Brain pericyte (primary cell): ENCODE results near the gene RNASE4.
"Not testable (repeated sequence)": the region's sequence is repeated elsewhere in the genome, so short reads cannot be mapped to it uniquely, and the experiment has no call there.

ENCODE experiments used
- DNase-seq: peaks from one replicate; pipeline ENCODE4 v3.0.0-alpha.2; 2012; ENCODE audit warnings: low read depth, low spot score

The RNASE4 gene, protein sequence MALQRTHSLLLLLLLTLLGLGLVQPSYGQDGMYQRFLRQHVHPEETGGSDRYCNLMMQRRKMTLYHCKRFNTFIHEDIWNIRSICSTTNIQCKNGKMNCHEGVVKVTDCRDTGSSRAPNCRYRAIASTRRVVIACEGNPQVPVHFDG

DNA sequence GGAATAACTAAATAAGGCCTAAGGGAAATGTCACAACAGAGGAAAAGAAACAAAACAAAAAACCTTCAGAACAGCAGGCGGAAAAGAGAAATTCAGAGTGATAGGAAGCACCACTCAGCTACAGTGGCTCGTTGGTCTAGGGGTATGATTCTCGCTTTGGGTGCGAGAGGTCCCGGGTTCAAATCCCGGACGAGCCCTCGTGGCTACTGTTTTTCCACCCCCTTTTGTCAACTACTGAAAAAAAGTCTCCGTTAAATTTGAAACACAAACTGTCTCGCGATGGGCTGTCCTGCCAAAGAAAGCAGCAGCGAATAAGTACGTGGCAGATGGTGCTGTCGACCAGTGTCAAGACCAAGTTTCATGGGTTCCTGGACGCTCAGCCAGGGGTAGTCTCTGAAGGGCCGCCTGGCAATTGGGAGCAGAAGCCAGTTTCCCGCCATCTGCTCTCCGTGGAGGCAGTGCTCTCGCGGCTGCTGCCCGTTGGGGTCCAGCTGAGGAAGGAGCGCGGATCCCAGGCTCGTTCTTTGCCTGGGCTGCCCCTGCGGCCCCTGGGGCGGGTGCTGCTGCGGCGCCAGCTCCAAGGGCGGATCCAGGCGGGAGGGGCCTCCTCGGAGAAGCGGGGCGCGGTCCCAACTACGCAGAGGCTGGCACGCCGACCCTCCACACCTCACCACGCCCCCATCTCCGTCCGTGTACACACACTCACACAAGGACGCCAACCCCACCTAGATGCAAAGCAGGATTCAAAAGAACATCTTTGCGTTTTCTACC, at the start of gene RNASE4:
Gene RNASE4 (plus strand): TSS at position 670 of the 771 bp plus-strand sequence. CDS start 14,812 bp downstream, outside the sequence.
- DNase-seq, result peak; percentile 57

DNA sequence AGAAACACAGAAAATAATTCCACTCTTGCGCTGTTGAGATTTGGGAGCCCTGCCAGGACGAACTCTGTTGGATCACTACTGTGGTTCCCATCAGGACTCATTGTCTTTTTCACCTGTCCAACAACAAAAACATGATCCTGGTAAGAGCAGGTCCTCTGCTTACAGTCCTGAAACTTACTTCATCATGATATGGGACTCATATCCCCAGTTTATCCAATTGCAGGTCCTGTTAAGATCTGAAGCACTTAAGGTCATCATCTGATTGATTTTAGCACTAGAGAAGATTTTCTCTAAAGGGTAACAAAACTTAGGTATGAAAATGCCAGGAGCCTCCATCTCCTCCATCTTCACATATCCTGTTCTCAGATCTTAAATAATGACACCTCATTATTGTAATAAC, 42.8 kb upstream of the RNASE4 start, which contains the start of gene OR6S1:
Gene OR6S1 (minus strand): TSS at position 101 of the 400 bp plus-strand sequence. CDS start 0 bp downstream, at position 101.
- DNase-seq, result no peak

DNA sequence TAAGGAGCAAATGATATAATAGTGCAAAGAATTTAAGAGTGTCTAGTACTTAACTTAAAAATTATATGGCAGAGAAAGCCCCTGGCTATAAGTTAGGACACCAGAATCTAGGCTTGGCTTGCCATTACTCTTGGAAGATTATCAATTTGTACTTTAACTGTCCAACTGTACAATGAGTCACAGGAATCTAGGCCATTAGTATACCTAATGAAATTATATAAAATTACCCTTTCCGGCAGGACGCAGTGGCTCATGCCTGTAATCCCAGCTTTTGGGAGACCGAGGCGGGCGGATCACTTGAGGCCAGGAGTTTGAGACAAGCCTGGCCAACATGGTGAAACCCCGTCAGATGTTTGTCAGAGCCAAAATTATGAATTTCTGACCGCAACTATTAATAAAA, 42.2 kb upstream of the RNASE4 start:
- DNase-seq, result no peak

DNA sequence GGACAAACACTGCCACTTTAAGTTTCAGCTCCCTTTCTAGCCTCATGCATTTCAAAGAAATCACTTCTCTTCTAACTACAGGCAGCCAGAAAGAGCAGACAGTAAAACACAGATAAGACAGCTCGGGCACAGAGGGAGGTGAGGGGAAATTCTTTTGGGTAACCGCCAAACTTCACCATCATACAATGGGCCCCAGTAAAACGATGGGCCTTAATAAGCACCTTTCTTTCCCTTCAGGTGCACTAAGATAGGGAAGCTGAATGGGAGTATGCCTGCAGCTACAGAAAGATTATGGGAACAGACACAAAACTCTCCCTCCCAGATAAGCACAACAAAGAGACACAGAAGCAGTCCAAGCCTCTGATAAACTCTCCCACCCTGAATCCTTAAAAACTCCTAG, 41.6 kb upstream of the RNASE4 start:
- DNase-seq, result not testable (repeated sequence)

DNA sequence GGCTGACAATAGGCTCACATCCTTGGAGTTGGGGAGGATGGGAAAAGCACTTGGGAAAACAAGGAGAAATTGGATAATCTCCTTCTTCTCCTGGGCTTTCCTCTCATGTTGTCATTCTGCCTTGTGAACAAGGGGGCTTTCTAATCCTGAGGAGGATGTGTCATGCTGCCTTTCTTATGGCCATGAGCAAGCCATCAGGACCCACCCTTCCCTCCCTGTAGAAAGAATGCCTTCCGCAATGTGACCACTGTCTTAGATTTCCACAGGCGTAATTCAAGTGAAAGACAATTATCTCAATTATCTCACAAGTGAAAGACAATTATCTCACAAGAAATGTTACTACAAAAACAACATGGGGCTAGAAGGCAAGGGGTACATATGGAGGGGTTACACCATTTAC, 39.8 kb upstream of the RNASE4 start:
- no peak for DNase-seq

DNA sequence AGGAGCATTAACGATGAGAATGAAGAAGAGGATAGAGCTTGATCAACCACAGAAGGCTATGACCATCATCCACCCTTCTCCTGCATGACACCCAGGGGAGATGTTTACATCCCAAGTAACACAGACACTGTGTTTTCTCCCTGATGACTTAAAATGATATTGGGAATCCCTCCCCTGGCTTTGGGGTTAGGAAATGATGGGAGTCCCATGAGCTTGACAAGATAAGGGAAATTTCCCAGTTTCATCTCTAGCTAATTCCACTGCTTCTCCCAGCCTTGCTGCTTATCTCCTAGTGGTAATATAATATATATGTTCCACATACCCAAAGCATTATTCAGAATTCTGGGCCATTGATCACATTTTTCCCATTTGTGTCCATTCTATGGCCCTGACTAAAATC, 38.9 kb upstream of the RNASE4 start:
- no peak for DNase-seq

DNA sequence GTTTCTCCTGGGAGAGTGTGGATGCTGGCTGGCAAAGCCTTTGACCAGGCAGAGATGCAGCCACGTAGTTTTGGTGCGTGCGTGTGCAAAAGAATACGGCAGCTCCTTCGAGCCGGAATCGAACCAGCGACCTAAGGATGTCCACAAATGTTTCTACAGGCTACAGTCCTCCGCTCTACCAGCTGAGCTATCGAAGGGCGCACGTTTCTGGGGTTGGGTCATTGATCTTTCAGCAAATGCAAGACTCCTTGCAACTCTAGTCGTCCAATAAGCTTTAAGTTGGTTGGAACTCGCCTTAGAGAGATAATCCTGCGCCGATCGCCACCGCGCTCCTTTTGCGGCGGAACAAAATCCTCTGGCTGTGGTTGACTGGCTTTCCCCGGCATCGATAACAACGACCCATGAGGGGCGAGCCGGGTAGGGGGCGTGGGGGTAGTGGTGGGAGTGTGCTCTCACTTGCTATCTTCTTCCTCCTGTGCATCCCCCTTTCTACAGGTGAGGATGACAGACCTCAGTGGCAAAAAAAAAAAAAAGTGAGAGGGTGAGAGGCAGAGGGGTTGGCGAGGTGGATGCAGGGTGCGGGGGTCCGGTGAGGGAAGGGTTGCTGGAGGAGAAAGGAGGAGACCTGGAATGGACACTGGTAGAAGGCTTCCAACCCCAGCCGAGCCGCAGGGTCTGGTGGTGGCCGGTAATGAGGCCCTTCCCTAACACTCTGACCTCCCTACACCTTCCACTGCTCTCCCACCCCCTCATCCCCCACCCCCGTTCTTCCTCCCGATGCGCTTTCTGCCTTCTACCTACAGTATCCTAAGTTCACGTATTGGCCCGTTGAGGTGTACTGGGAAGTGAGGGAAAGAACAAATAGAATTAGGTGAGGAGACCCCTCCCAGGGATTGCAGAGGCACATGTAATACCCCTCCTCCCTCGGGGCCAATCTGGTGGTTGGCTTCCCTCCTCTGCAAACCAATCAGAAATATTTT, 31.1 kb upstream of the RNASE4 start:
- DNase-seq, result no peak

DNA sequence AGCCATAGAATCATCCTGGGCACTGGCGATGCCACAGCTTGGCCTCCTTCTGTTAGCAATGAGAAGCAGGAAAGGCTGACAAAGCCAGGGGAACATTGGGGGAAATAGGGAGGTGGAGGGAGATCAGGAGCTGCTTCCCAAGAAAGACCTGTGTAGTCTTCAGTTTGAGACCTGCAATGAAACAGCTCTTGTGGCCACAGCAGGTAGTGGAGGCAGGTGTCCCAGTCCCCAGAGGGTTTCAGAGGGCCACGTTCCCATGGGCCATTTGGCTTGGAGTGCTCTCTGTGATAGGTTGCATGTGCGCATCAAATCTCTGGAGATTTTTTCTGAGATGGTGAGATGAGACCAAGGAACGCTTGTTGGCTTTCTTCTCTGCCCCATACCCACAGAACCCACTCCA, 28.5 kb upstream of the RNASE4 start:
- DNase-seq, result no peak

DNA sequence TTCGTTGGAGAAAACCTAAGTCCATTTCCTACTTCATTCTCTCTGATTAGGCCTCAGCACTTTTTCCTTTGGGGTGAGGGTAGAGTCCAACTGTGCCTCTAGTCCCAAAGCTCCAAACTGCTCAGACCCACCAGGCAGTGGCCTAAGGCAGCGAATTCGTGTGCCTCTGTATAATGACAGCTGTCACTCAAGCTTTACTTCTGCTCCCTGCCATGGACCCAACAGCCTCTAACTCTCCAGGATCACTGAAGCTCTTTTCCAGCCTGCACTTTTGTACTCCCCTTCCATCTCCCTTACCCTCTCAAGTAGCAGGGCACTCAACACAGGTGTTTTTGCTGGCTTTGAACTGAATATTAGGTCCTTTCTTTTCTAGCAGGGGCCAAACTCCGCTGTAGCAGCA, 28.1 kb upstream of the RNASE4 start:
- no peak for DNase-seq

DNA sequence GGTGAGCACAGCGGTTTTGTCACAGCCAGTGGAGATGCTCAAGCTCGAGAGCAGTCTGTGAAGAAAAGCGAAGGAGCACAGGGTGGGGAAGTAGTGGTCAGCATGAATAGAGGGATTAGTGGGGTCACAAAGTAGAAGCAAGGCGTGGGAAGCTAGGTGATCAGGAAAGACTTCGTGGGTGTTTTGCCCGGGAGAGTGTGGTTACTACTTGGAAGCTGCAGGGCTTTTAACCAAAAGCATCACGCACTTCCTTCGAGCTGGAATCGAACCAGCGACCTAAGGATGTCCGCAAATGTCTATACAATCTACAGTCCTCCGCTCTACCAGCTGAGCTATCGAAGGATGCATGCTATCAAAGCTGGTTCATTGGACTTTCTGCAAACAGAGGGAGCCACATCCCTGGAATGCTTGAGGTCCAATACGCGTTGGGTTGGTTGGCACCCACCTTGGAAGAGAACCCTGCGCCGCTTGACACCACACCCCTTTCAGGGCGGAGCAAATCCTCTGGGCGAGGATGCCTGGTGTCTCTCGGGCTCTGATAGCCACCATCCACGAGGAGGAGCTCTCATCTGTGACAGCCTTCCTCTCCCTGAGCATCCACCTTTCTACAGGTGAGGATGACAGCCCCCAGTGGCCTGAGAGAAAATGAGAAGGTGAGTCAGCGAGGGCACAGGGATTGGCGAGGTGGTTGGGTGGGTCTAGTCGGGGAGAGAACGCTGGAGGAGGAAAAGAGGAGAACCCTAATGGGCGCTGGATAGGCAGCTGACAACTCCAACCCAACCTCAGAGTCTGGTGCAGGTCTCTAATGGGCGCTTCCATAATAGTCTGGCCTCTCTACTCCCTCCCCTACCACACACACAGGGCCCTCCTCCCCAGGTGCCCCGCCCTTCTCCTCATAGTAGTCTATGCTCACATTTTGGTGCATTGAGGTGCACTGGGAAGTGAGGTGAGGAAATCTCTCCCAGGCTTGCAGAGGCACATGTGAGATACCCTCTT, 26.8 kb upstream of the RNASE4 start:
- no peak for DNase-seq

DNA sequence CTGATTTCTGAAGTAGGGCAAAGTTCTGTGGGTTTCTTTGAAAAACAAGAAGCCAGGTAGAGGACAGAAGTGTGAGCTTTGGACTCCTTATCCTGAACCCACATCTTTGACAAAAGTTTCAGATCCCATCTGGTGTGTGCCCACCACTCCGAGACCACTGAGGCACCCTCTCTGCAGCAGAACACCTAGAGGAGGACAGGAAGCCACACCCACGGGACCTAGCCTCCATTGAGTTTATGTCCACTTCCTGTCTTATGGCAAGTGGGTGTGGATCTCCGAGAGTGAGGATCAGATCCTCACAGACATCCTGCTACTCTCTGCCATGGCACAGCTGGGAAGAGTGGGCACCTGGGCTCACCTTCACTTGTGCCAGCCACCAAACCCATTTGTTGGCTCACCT, 26.1 kb upstream of the RNASE4 start:
- no peak for DNase-seq

DNA sequence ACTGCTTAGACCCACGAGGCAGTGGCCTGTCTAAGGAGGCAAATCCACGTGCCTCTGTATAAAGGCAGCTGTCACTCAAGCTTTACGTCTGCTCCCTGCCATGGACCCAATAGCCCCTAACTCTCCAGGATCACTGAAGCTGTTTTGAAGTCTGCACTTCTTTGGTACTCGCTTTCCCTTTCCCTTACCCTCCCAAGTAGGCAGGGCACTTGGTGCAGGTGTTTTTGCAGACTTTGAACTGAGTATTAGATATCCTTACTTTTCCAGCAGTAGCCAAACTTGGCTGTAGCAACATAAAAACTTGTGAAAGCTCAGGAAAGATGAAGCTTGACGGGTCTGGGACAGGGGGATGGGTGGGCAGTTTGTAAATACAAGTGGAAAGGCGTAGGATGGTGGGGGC, 25.0 kb upstream of the RNASE4 start:
- DNase-seq, result no peak

DNA sequence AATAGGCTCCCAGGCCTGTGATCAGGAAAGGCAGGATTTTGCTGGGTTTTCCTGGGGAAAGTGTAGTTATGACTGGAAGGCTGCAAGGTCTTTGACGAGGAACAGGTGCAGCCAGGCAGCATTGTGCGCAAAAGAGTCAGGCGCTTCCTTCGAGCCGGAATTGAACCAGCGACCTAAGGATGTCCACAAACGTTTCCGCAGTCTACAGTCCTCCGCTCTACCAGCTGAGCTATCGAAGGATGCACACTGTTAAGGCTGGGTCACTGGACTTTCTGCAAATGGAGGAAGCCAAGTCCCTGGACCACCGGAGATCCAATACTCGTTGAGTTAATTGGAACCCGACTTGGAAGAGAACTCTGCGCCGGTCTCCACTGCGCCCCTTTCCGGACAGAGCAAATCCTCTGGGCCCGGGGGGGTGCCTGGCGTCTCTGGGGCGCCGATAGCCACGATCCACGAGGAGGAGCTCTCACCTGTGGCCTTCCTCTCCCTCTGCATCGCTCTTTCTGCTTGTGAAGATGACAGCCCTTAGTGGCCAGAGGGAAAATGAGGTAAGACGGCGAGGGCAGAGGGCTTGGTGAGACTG, 24.5 kb upstream of the RNASE4 start:
- DNase-seq, result no peak

DNA sequence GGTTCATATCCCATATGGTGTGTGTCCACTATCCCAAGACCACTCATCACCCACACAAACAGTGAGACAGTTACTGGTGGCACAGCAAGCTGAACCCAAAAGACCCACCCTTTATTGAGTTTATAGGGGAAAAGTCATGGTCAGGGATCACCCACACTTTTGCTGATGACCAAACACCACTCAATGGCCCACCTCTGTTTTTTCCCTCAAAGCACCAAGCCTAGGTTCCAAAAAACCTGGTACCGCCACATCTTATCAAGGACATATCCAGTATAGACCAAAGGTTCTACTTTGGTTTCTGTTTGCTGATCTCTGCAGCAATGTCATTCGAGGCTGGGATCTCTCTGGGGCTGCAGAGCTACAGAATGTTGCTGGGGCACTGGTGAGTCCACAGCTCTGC, 23.2 kb upstream of the RNASE4 start:
- no peak for DNase-seq

DNA sequence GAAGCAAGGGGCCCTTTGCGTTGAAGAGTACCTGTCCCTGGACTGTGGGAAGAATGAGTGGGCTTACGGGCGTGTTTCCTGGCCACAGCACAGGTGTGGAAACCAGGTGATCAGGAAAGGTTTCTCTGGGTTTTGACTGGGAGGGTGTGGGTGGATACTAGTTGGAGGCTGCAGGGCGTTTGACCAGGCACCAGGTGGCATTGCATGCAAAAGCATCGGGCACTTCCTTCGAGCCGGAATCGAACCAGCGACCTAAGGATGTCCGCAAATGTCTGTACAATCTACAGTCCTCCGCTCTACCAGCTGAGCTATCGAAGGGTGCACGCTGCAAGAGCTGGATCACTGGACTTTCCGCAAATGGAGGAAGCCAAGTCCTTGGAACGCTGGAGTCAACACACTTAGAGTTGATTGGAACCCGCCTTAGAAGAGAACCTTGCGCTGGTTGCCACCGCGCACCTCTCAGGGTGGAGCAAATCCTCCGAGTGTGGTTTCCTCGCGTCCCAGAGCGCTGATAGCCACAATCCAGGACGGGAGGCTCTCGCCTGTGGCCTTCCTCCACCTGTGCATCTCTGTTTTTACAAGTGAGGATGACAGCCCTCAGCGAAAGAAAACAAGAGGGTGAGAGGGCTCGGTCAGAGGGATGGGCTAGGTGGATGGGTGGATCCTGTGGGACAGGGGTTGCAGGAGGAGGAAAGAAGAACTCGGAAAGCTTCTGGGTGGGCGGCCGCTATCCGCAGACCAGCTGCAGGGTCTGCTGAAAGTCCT, 21.2 kb upstream of the RNASE4 start:
- DNase-seq, result no peak

DNA sequence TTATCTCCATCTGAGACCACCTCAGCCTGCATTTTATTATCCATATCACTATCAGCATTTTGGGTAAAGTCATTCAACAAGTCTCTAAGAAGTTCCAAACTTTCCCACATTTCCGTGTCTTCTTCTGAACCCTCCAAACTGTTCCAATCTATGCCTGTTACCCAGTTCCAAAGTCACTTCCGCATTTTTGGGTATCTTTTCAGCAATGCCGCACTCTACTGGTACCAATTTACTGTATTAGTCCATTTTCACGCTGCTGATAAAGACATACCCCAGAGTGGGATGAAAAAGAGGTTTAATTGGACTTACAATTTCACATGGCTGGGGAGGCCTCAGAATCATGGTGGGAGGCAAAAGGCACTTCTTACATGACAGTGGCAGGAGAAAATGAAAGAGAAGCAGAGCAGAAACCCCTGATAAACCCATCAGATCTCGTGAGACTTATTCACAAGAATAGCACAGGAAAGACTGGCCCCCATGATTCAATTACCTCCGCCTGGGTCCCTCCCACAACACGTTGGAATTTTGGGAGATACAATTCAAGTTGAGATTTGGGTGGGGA, 17.9 kb upstream of the RNASE4 start:
- not testable (repeated sequence) for DNase-seq

DNA sequence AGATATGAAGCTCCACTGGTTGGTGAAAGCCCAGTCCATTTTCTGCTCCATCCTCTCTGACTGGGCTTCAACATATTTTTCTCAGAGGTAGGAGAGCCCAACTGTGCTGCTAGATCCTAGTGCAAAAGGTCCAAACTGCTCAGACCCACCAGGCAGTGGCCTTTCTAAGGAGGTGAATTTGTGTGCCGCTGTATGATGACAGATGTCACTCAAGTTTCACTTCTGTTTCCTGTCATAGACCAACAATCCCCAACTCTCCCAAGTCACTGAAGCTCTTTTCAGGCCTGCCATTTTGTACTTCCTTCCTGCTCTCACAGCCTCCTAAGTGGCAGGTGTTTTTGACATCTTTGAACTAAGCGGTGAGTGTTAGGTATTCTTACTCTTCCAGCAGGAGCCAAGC, 16.4 kb upstream of the RNASE4 start:
- DNase-seq, result no peak

DNA sequence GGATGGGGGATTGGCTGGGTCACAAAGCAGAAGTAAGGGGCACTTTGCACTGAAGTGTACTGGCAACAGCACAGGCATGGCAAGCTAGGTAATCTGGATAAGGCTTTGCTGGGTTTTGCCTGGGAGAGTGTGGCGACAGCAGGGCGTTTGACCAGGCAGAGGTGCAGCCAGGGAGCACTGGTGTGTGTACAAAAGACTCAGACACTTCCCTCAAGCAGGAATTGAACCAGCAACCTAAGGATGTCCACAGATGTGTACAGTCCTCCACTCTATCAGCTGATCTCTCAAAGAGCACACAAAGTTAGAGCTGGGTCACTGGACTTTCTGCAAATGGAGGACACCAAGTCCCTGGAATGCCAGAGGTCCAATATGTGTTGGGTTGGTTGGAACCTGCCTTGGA, 15.4 kb upstream of the RNASE4 start:
- no peak for DNase-seq

DNA sequence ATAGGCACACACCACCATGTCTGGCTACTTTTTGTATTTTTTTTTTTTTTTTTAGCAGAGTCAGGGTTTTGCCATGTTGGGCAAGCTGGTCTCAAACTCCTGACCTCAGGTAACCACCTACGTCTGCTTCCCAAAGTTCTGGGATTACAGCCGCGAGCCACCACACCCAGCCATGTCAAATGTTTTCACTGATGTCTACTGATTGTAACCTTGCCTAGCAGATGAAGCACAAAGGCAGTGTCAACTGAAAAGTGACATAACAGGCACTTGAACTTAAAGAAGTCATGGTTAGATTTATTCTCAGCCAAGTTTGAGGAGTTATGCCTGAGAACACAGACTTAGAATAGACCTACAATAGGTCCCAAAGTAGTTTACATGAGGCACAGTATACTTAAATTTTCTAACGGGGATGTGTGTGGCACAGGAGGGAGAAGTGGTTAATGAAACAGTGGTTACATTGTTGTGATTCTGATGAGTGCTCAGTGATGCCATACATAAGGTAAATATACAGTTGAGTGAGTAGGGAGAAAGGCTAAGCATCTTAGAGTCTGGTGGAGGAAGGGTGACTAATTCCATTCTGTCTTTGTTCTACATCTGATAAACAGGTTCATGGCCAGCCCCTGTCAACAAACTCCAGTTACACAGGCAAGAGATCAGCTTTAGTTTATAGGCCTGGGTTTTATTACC, 12.6 kb upstream of the RNASE4 start:
- DNase-seq, result no peak
